ENCODE data around the gene RPTOR. TPM values are rescaled to one million over a fixed set of nuclear protein-coding genes. Genes with fewer than 3 reads are reported as not detected.

Gene RPTOR
- total RNA-seq, 1 donor from 2014 or later: 21.8 TPM

GRCh38 chr17:80970044-80970761 is 425.6 kb downstream of the RPTOR start:
- peaks cover 33% of the 10 kb centered on the region for H3K27me3 ChIP-seq (ENCODE audit: low read depth)
- peak; percentile 55 for DNase-seq

GRCh38 chr17:80970762-80971703 is 426.4 kb downstream of the RPTOR start:
- no peak overlapping the region for H3K27ac ChIP-seq (replicated peaks)
- no peak for DNase-seq
- peaks cover 23% of the 10 kb centered on the region for H3K4me1 ChIP-seq
- TF ChIP-seq CTCF (IDR thresholded peaks at IDR 0.05; ENCODE audit: borderline replicate concordance): peak; percentile 36
- H3K36me3 ChIP-seq: no peaks in the 10 kb centered on the region
- H3K27me3 ChIP-seq (ENCODE audit: low read depth): peaks cover 33% of the 10 kb centered on the region
- no peak overlapping the region for H3K4me3 ChIP-seq
- intact Hi-C loops (cut with micrococcal nuclease): loop anchor here (10.0 kb wide), 1 partner anchor 106 kb away; no protein-coding TSS in a partner anchor
- H3K9me3 ChIP-seq (replicated peaks): no peaks in the 10 kb centered on the region

More at GRCh38 chr17:80970044-80970761, 425.6 kb downstream of the RPTOR start:
- H3K9me3 ChIP-seq (replicated peaks): no peaks in the 10 kb centered on the region
- peak; percentile 70 for TF ChIP-seq CTCF (IDR thresholded peaks at IDR 0.05; ENCODE audit: borderline replicate concordance)
- H3K36me3 ChIP-seq: peaks cover 7% of the 10 kb centered on the region
- no peak overlapping the region for H3K4me3 ChIP-seq
- intact Hi-C loops (cut with micrococcal nuclease): loop anchor here (10.0 kb wide), 1 partner anchor 105 kb away; no protein-coding TSS in a partner anchor
- no peak overlapping the region for H3K27ac ChIP-seq (replicated peaks)
- peaks cover 23% of the 10 kb centered on the region for H3K4me1 ChIP-seq

GRCh38 chr17:80971704-80972304 is 427.2 kb downstream of the RPTOR start:
- Histone ChIP-seq H3K27me3 (ENCODE audit: low read depth) (peaks cover 33% of the 10 kb centered on the region), H3K27ac (replicated peaks) (no peak overlapping the region), H3K4me3 (no peak overlapping the region), H3K9me3 (replicated peaks) (no peaks in the 10 kb centered on the region), H3K4me1 (peaks cover 23% of the 10 kb centered on the region), H3K36me3 (no peaks in the 10 kb centered on the region)
- no peak for TF ChIP-seq CTCF (IDR thresholded peaks at IDR 0.05; ENCODE audit: borderline replicate concordance)
- DNase-seq: no peak
- intact Hi-C loops (cut with micrococcal nuclease): loop anchor here (10.0 kb wide), 1 partner anchor 107 kb away; no protein-coding TSS in a partner anchor

GRCh38 chr17:80976701-80977100 is 432.1 kb downstream of the RPTOR start:
- DNase-seq: no peak
- no peak for TF ChIP-seq CTCF (IDR thresholded peaks at IDR 0.05; ENCODE audit: borderline replicate concordance)
- H3K9me3 ChIP-seq (replicated peaks): no peaks in the 10 kb centered on the region
- H3K27me3 ChIP-seq (ENCODE audit: low read depth): peaks cover 52% of the 10 kb centered on the region
- no peak overlapping the region for H3K27ac ChIP-seq (replicated peaks)
- H3K36me3 ChIP-seq: no peaks in the 10 kb centered on the region
- intact Hi-C loops (cut with micrococcal nuclease): loop anchor here (10.0 kb wide), 1 partner anchor 112 kb away; no protein-coding TSS in a partner anchor
- H3K4me3 ChIP-seq: no peak overlapping the region
- peaks cover 21% of the 10 kb centered on the region for H3K4me1 ChIP-seq

- no peak overlapping the region for H3K27ac ChIP-seq (replicated peaks)
- intact Hi-C loops (cut with micrococcal nuclease): loop anchor here (10.0 kb wide), 1 partner anchor 112 kb away; no protein-coding TSS in a partner anchor
- no peak for TF ChIP-seq CTCF (IDR thresholded peaks at IDR 0.05; ENCODE audit: borderline replicate concordance)
- H3K36me3 ChIP-seq: no peaks in the 10 kb centered on the region
- no peaks in the 10 kb centered on the region for H3K9me3 ChIP-seq (replicated peaks)
- no peak overlapping the region for H3K4me3 ChIP-seq
- DNase-seq: no peak
- H3K27me3 ChIP-seq (ENCODE audit: low read depth): peaks cover 52% of the 10 kb centered on the region
- peaks cover 21% of the 10 kb centered on the region for H3K4me1 ChIP-seq
Measured at GRCh38 chr17:80977172-80977571, 432.5 kb downstream of the RPTOR start.
